LNCaP clone FGC (cell line): ENCODE measurements around the gene SPINDOC.
"Not testable (repeated sequence)": the region's sequence is repeated elsewhere in the genome, so short reads cannot be mapped to it uniquely, and the experiment has no call there.

Experiments
- DNase-seq: peaks from one replicate; pipeline ENCODE4 v3.0.0-alpha.2; 2011; ENCODE audit warnings: low read depth
- H3K4me3 ChIP-seq: 2 replicates; pipeline ENCODE4 v1.5.1; 2011; ENCODE audit warnings: mild to moderate bottlenecking, low read depth, low read length, control low read depth
- CTCF ChIP-seq: IDR thresholded peaks from 2 replicates; pipeline ENCODE4 v1.5.1; 2012; ENCODE audit warnings: mild to moderate bottlenecking; ENCODE audit not compliant: control insufficient read depth, insufficient read depth; ENCODE audit errors: extremely low read depth

The SPINDOC gene

GRCh38 chr11:63767267-63767564, 46.0 kb upstream of the SPINDOC start:
- peak overlapping the region; percentile 57 for H3K4me3 ChIP-seq
- DNase-seq = no peak
- no peak for TF ChIP-seq CTCF

DNA sequence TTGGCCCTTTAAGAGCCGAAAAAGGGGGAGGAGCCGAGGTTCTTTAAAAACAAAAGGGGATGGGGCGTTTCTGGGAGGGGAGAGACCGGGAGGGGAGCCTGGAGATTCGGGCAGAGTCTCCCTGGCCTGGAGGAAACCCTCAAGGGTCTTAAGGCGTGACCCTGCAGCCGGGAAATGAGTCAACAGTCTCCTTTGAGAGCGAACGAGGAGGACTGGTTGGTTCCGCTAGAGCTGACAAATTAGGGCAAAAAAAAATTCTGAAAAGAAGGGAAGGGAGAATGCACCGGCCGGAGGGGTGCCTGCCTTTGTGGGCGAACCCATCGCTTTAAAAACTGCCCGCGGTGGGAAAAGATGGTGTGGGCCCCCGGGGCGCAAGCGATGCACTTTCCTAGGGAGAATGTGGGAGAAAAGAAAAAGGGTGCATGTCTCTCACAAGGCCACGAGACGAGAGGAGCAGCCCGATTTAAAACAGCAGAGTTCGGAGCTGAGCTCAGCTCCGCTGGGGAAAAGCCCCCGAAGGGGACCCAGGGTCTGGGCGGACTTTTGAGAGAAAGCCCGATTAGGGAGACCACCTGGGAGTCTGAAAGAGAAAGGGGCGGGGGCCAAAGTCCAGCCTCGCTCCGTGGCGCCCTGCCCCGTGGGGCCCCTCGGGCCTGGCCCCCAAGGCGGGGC, 45.6 kb upstream of the SPINDOC start:
- TF ChIP-seq CTCF = no peak
- DNase-seq = no peak

GRCh38 chr11:63768237-63769041, 44.8 kb upstream of the SPINDOC start, which contains the start of gene ZFTA:
TSS of gene ZFTA (minus strand) at chr11:63768775. CDS start at chr11:63768622, 153 bp downstream.
- peak within 1 kb of the TSS; percentile 57 for H3K4me3 ChIP-seq
- no peak for DNase-seq
- peak; percentile 68 for TF ChIP-seq CTCF

More for the DNA sequence above, 45.6 kb upstream of the SPINDOC start:
- peak overlapping the region; percentile 57 for H3K4me3 ChIP-seq

- H3K4me3 ChIP-seq = peak overlapping the region; percentile 57
- no peak for TF ChIP-seq CTCF
- DNase-seq = no peak
Observed at GRCh38 chr11:63769042-63769713, 44.1 kb upstream of the SPINDOC start.

GRCh38 chr11:63769714-63770455, 43.4 kb upstream of the SPINDOC start:
- no peak for TF ChIP-seq CTCF
- no peak for DNase-seq
- H3K4me3 ChIP-seq = no peak overlapping the region

- no peak for TF ChIP-seq CTCF
- H3K4me3 ChIP-seq = no peak overlapping the region
- no peak for DNase-seq
Observed at GRCh38 chr11:63770763-63771162, 42.5 kb upstream of the SPINDOC start.

DNA sequence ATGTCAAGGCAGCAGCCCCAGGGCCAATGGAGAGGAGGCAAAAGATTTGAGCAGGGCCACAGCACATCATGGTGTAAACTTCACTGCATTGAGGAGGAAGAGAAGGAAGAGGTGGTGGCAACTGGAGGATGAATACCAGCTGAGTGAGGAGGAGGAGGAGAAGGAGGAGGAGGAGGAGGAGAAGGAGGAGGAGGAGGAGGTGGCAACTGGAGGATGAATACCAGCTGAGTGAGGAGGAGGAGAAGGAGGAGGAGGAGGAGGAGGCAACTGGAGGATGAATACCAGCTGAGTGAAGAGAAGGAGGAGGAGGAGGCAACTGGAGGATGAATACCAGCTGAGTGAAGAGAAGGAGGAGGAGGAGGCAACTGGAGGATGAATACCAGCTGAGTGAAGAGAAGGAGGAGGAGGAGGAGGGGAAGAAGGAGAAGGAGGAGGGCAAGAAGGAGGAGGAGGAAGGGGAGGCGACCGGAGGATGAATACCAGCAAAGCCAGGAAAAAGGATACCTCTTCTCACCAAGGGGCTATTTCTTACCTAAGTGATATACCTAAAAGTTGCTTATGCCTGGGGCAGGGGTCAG, 41.4 kb upstream of the SPINDOC start:
- DNase-seq, H3K4me3 ChIP-seq: not testable (repeated sequence)
